HG02571 (cell line): ENCODE data around the gene CACNA1C.
"Not testable (repeated sequence)": the region's sequence is repeated elsewhere in the genome, so short reads cannot be mapped to it uniquely, and the experiment has no call there.

Source experiments
- ATAC-seq: cut with Tn5 transposase; IDR thresholded peaks from one replicate; pipeline ENCODE4 v1.9.1; 2021; ENCODE audit warnings: mild to moderate bottlenecking, moderate library complexity; ENCODE audit not compliant: unreplicated experiment

The CACNA1C gene

DNA sequence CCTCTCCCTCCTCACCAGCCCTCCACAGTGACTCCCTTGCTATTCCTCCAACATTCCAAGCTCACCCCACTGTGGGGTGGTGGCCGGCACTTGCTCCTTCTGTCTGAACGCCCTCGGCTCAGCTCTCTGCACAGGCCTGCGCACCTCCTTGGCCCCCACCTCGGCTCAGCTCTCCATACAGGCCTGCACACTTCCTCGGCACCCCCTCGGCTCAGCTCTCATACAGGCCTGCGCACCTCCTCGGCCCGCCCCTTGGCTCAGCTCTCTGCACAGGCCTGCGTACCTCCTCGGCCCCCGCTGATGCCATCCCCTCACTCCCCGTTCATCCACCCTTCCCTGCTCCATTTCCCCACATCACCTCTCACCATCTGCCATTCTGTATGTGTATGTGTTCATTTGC, 409.3 kb downstream of the CACNA1C start:
- no peak for ATAC-seq

DNA sequence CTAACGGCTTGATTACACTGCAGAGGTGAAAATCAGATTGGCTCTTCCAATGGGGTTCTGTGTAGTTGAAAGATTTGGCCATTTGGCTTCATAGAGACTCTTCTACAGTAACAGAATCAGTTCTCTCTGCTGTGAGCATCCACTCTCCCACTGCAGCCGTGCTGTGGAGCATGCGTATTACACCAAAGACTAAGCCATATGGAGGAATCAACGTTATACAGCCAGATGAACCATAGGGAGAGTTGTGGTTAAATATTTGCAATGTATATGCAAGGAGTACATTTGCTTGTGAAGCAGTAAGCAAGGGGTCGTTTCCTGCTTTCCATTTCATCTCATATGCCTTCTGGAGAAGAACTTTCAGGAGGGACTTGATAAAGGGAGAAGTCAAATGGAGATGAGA, 410.9 kb downstream of the CACNA1C start:
- no peak for ATAC-seq

DNA sequence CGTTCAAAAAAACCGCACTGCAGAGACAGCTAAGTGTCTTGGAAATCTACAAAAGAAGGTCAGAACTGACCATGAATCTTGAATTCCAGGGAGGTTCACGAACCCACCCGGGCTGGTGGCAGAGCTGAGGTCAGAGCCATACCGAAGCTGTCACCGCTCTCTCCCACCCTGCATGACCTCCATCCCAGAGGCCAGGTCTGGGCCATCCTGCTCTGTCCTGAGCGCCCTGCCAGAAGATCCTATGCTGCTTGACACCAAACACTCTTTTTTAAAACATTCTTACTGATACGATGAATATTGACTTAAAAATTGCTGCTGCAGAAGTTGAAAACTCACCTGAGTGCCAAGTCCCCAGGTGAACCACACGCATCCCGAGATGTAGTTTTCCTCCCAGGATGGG, 412.9 kb downstream of the CACNA1C start:
- no peak for ATAC-seq

DNA sequence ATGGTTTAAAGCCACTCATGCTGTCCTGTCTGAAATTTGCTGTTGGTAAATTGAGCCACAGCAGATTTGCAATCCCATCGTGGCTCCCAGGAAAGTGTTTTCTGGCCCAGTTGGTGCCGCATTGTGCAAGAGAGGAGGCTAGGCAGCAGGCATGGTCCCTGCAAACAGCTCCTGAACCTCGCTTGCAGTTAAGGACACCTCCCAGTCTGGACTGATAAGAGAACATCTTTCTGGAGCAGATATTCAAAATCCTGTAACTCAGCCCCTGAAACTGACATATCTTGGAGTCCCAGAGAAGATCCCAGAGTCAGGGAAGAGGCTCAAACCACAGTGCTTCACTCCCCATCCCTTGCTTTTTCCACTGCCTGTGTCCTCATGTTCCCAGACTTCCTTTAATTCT, 413.4 kb downstream of the CACNA1C start:
- no peak for ATAC-seq

DNA sequence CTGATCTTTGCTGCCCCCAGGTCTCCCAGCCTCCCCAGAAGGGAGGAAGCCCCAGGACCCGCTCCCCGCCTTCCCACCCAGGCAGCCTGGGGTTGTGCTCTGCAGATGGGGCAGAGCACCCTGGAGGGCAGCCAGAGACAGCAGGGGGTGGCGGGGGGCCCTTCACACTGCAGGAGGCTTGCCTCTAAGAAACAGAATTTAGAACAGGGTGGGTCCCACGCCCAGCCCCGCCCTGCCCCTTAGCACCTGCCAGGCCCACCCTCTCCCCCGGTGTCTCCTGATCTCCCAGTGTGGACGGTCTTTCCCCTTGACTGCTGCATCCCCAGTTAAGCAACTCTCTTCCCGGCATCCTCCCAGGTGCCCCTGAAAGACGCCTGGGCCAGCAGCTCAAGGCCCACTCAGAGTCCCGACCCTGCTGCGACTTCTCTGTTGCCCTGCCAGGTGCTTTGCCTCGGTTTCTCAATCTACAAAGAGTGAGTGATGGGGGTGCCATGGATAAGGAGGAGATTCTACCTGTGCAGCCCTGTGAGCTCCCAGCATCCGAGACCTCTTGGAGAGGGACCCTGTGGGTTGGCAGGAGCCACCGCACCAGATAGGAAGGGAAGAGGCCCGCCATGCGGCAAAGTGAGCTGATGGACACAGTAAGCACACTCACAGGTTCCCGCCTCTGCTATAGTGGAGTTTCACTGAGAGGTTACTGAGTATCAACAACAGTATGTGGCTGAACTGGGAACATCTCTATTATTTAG, 414.8 kb downstream of the CACNA1C start:
- no peak for ATAC-seq

- ATAC-seq, result no peak
Measured at GRCh38 chr12:2475984-2476383, 423.2 kb downstream of the CACNA1C start.

GRCh38 chr12:2477009-2477766, 424.4 kb downstream of the CACNA1C start:
- no peak for ATAC-seq

- no peak for ATAC-seq
Measured at GRCh38 chr12:2479851-2480535, 427.2 kb downstream of the CACNA1C start.

DNA sequence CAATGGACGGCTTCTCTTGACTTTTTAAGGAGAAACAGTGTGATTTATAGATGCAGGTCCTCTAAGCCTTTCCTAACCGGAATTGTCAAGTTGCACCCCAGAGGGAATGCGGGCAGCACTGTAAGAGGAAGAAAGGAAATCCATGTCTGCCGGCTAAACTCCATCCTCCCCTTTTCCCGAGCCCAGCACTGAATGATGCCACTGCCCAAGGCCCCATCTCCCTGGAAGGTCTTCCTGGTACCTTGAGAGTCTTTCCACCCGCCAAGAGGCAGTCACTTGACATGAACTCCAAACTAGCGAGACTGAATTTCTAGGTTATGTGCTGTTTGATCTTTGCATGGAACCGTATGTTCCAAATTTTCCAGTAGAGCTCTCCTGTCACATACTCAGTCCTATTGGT, 428.6 kb downstream of the CACNA1C start:
- no peak for ATAC-seq

DNA sequence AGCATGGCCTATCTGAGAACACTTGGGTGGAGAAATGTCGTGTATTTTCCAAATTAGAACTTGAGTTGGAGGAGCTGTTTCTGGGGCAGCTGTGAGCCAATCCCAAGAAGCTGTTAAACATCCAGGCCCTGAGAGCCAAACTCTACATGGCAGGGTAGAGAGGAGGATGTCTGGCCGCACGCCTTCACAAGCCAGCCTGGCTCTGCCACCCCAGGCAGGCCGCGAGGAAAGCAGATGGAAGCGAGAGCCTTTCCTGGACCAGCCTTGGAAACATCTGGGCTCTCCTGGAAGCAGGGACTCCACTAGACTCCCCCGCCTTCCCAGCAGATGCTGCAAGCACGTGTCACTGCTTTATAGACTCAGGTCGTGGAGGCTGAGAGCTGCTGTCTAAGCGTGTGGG, 429.2 kb downstream of the CACNA1C start:
- ATAC-seq, result no peak

DNA sequence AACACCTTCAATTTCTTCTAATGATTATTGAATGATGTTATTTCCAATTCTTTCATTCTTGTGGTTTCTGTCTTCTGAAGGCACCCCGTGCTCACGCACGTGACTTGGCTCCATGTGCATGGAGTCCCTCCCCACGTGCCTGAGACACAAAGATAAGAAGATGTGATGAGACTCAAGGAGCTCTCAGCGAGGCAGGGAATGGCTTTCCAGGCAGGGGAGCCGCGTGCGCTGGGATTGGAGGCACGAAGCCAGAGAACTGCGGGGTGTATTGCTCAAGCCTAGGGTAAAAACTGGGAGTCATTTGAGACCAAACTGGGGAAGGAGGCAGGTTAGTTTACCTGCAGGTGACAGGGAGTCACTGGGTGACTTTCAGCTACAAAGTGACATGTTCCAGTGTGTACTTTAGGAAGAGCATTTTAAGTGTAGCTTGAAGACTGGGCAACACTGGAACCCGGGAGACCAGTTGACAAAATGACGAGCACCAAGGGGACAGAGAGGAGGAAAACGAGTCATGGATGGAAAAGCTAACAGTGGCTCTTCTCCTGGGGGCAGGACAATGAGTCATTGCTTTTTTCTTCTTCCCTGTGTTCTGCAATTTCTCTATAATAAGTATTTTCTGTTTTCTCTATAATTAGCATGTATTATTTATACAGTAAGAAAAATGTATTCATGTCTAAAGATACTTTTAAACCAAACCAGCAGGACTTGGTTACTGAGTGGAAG, 430.3 kb downstream of the CACNA1C start:
- no peak for ATAC-seq

DNA sequence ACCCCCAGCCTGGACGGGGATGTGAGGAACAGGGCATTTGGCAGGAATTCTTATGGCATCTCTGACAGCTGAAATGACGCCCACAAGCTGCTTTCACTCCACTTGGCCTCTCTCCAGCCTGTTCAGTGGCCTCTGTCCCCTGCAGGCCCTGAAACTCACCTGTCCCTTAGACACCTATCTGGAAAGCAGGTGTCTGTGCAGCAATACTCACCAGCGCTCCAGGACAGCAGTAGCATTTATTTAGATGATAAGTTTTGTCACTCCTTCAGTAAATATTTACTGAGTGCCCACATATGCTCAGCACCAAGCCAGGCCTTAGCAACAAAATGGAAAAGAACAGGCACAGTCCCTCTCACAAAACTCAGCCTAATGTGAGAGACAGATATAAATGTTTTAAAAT, 430.9 kb downstream of the CACNA1C start:
- no peak for ATAC-seq

GRCh38 chr12:2484141-2484776, 431.5 kb downstream of the CACNA1C start:
- no peak for ATAC-seq

GRCh38 chr12:2485681-2486080, 432.9 kb downstream of the CACNA1C start:
- no peak for ATAC-seq

DNA sequence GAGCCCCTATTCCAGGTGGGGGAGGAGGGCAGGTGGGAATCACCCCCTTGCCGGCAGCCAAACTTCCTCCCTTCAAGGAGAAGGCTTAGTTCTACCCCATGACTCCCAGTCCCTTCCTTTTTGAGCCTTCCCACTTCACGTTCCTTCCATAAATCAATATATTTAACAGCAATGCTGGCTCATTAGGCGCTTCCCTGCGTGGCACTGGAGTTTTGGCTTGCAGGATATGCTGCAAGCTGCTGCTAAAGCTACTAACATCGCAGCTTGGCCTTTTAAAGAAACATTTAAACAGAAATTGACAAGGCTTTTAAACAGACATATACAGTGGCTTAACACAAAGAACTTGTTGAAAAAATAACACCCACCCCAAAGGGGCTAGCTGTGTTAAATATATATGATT, 434.0 kb downstream of the CACNA1C start:
- no peak for ATAC-seq

- ATAC-seq, result no peak
Measured at GRCh38 chr12:2487278-2487677, 434.5 kb downstream of the CACNA1C start.

GRCh38 chr12:2488131-2488530, 435.3 kb downstream of the CACNA1C start:
- ATAC-seq, result no peak

GRCh38 chr12:2488596-2488995, 435.8 kb downstream of the CACNA1C start:
- ATAC-seq, result no peak

DNA sequence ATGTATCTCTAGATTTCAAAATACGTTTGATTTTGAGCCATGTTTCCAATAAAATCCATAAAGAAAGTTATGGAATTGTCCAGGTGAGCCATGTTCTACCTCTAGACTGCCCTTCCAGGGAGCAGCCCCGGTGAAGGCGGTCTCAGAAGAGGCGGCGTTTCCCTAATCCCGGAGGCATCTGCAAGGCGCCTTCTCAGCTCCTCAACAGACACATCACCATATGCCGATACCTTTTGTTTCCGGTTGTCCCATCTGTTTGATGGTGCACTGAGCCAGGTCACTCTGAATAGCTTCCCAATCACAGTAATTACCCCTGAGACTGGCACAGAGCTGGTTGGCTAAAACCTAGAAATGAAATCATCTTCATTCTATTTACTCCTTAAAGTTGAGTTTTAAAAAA, 436.5 kb downstream of the CACNA1C start:
- ATAC-seq, result no peak

DNA sequence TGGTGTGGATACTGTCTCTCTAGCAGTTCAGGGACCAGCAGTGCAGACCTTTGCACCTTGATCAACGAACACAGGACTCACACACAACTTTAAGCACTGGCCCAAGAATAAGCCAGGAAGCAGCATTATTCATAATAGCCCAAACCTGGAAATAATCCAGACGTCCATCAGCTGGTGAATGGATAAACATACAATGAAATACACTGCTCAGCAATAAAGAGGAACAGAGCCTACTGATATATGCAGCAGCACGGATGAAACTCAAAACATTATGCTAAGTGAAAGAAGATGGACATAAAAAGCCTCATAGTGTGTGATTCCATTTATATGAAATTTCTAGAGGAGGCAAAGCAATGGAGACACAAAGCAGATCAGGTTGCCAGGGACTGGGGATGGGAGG, 438.0 kb downstream of the CACNA1C start:
- ATAC-seq, result no peak

DNA sequence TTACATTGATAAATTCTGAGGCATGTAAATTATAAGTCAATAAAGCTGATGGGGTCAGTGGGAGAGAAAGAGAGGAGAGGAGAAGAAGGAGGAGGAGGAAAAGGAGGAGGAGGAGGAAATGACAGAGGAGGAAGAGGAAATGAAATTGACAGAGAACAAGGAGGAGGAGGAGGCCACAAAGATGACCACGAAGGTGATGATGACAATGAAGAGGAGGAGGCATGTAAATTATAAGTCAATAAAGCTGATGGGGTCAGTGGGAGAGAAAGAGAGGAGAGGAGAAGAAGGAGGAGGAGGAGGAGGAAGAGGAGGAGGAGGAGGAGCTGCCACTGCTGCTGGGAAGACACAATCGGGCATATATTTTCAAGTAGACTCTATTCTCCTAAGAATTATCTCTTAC, 438.6 kb downstream of the CACNA1C start:
- not testable (repeated sequence) for ATAC-seq
